GM18951 (cell line): Measurements from ENCODE around the gene TEX55.
"Not testable (repeated sequence)": the region's sequence is repeated elsewhere in the genome, so short reads cannot be mapped to it uniquely, and the experiment has no call there.

Experiments
- POLR2A ChIP-seq: IDR thresholded peaks from 4 replicates; pipeline ENCODE4 v1.6.1; 2011; ENCODE audit warnings: mild to moderate bottlenecking; ENCODE audit not compliant: insufficient read length, insufficient read depth; ENCODE audit errors: extremely low read depth
- in situ Hi-C: fragments of 300-500 bp; cut with MboI; formaldehyde crosslinking; loops from one replicate; pipeline ENCODE4 v1.12.0; 2022; ENCODE audit warnings: low sequenced_read_pairs, mixed read lengths, inconsistent platforms; ENCODE audit not compliant: unreplicated experiment

The TEX55 gene

GRCh38 chr3:119145500-119146167 lies at the start of gene TEX55:
Gene TEX55, plus strand, starts transcription at chr3:119146165. Its CDS starts 25 bp downstream, at chr3:119146190.
- in situ Hi-C loops = loop anchor here (25.0 kb wide), 1 partner anchor 542 kb away; the partner anchor contains the start of gene COX17
- TF ChIP-seq POLR2A = no peak

GRCh38 chr3:119098003-119098402 lies 48.0 kb upstream of the TEX55 start:
- in situ Hi-C loops = loop anchor here (25.0 kb wide), 1 partner anchor 211 kb away; no protein-coding TSS in a partner anchor
- no peak for TF ChIP-seq POLR2A

GRCh38 chr3:119098619-119099222 lies 47.2 kb upstream of the TEX55 start:
- in situ Hi-C loops = loop anchor here (25.0 kb wide), 1 partner anchor 211 kb away; no protein-coding TSS in a partner anchor
- no peak for TF ChIP-seq POLR2A

- in situ Hi-C loops = loop anchor here (25.0 kb wide), 1 partner anchor 212 kb away; no protein-coding TSS in a partner anchor
- no peak for TF ChIP-seq POLR2A
These were observed 46.2 kb upstream of the TEX55 start for GRCh38 chr3:119099785-119100184.

- in situ Hi-C loops = no loop called here
- no peak for TF ChIP-seq POLR2A
These were observed 41.9 kb upstream of the TEX55 start for GRCh38 chr3:119104031-119104430.

- in situ Hi-C loops = not testable (repeated sequence)
These were observed 27.6 kb upstream of the TEX55 start for GRCh38 chr3:119118330-119118729.

DNA sequence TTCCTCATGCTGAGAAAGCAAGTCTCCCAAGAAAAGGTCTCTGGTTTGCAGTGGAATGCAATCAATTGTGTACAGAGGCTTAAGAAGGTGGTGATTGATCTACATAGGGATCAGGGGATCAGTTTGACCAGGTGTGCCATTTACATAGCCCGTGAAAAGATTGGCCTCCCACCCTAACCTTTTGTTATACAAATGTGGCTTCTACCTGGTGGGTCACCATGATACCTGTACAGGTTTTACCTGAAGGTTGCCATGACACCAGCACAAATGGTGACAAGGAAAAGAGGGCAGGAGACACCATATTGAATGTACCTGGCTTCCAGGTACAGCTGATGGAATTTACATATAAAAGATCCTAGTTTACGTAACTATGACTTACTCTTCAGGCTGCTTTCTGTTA lies 25.5 kb upstream of the TEX55 start:
- TF ChIP-seq POLR2A = no peak
- in situ Hi-C loops = no loop called here

GRCh38 chr3:119122350-119122749 lies 23.6 kb upstream of the TEX55 start:
- TF ChIP-seq POLR2A = no peak
- in situ Hi-C loops = no loop called here

GRCh38 chr3:119125342-119125741 lies 20.6 kb upstream of the TEX55 start:
- no peak for TF ChIP-seq POLR2A
- in situ Hi-C loops = loop anchor here (25.0 kb wide), 1 partner anchor 562 kb away; the partner anchor contains the start of gene COX17

- in situ Hi-C loops = loop anchor here (25.0 kb wide), 1 partner anchor 561 kb away; the partner anchor contains the start of gene COX17
- no peak for TF ChIP-seq POLR2A
These were observed 20.0 kb upstream of the TEX55 start for GRCh38 chr3:119125742-119126504.

DNA sequence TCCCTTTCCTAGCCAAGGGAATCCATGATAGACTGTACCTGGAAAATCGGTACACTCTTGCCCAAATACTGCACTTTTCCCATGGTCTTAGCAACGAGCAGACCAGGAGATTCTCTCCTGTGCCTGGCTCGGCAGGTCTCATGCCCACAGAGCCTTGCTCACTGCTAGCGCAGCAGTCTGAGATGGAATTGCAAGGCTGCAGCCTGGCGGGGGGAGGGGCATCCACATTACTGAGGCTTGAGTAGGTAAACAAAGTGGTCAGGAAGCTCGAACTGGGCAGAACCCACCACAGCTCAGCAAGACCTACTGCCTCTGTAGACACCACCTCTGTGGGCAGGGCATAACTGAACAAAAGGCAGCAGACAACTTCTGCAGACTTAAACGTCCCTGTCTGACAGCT lies 15.7 kb upstream of the TEX55 start:
- in situ Hi-C loops = loop anchor here (25.0 kb wide), 1 partner anchor 557 kb away; the partner anchor contains the start of gene COX17

DNA sequence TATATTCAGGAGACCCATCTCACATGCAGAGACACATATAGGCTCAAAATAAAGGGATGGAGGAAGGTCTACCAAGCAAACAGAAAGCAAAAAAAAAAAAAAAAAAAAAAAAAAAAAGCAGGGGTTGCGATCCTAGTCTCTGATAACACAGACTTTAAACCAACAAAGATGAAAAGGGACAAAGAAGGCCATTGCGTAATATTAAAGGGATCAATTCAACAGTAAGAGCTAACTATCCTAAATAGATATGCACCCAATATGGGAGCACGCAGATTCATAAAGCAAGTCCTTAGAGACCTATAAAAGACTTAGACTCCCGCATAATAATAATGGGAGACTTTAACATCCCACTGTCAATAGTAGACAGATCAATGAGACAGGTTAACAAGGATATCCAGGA lies 13.7 kb upstream of the TEX55 start:
- in situ Hi-C loops = loop anchor here (25.0 kb wide), 1 partner anchor 555 kb away; the partner anchor contains the start of gene COX17

DNA sequence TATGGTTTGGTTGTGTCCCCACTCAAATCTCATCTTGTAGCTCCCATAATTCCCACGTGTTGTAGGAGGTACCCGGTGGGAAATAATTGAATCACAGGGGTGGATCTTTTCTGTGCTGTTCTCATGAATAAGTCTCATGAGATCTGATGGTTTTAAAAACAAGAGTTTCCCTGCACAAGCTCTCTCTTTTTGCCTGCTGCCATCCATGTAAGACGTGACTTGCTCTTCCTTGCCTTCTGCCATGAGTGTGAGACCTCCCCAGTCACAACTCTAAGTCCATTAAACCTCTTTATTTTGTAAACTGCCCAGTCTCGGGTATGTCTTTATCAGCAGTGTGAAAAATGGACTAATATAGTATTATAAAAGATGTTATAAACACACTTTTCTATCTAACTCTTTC lies 6.6 kb upstream of the TEX55 start:
- in situ Hi-C loops = loop anchor here (25.0 kb wide), 1 partner anchor 548 kb away; the partner anchor contains the start of gene COX17
